ENCODE measurements around the gene CFL2. TPM values are rescaled to one million over a fixed set of nuclear protein-coding genes. Genes with fewer than 3 reads are reported as not detected.

The CFL2 gene
- total and polyA plus RNA-seq, 3 donors from 2014 or later = 66.8 to 92.4 (median 67.7) TPM

- DNase-seq = no peak
Measured at GRCh38 chr14:34733245-34733644, 18.9 kb upstream of the CFL2 start.

DNA sequence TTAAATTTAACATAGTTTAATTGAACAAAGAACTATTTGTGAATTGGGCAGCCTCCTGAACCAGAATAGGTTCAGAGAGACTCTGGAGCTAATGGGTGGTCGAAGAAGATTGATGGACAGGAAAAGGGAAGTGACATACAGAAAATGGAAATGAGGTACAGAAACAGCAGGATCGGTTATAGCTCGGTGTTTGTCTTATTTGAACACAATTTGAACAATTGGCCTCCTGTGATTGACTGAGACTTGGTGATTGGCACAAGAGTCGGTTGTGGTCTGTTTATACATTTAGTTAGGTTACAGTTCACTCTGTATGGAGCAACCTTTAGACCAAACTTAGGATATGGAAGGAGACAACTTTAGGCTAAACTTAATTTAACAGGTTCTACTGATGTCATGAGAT is 18.4 kb upstream of the CFL2 start:
- H3K4me1 ChIP-seq = no peaks in the 10 kb centered on the region
- no peak overlapping the region for H3K4me3 ChIP-seq
- TF ChIP-seq POLR2A (IDR thresholded peaks at IDR 0.05) = no peak
- TF ChIP-seq, protein P1, sequence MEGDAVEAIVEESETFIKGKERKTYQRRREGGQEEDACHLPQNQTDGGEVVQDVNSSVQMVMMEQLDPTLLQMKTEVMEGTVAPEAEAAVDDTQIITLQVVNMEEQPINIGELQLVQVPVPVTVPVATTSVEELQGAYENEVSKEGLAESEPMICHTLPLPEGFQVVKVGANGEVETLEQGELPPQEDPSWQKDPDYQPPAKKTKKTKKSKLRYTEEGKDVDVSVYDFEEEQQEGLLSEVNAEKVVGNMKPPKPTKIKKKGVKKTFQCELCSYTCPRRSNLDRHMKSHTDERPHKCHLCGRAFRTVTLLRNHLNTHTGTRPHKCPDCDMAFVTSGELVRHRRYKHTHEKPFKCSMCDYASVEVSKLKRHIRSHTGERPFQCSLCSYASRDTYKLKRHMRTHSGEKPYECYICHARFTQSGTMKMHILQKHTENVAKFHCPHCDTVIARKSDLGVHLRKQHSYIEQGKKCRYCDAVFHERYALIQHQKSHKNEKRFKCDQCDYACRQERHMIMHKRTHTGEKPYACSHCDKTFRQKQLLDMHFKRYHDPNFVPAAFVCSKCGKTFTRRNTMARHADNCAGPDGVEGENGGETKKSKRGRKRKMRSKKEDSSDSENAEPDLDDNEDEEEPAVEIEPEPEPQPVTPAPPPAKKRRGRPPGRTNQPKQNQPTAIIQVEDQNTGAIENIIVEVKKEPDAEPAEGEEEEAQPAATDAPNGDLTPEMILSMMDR (IDR thresholded peaks at IDR 0.05) = no peak
- no peak for DNase-seq
- H3K9me3 ChIP-seq = no peaks in the 10 kb centered on the region
- H3K36me3 ChIP-seq (ENCODE audit: low read depth, missing control alignments) = no peaks in the 10 kb centered on the region
- intact Hi-C loops (cut with DNase I; ENCODE audit: low total_unique reads) = no loop called here
- H3K27ac ChIP-seq = no peak overlapping the region
- 76 to 83% methylated on average over 4 of the region's 4 CpGs for WGBS, 2 donors
- H3K27me3 ChIP-seq = no peaks in the 10 kb centered on the region

More at GRCh38 chr14:34733245-34733644, 18.9 kb upstream of the CFL2 start:
- TF ChIP-seq, protein P1 (IDR thresholded peaks at IDR 0.05) = no peak
- no peak for TF ChIP-seq POLR2A (IDR thresholded peaks at IDR 0.05)
- Histone ChIP-seq H3K4me1 (no peaks in the 10 kb centered on the region), H3K27me3 (no peaks in the 10 kb centered on the region), H3K4me3 (no peak overlapping the region), H3K9me3 (no peaks in the 10 kb centered on the region), H3K36me3 (ENCODE audit: low read depth, missing control alignments) (no peaks in the 10 kb centered on the region), H3K27ac (no peak overlapping the region)
- 61 to 67% methylated on average over 3 of the region's 3 CpGs for WGBS, 2 donors
- intact Hi-C loops (cut with DNase I; ENCODE audit: low total_unique reads) = no loop called here

DNA sequence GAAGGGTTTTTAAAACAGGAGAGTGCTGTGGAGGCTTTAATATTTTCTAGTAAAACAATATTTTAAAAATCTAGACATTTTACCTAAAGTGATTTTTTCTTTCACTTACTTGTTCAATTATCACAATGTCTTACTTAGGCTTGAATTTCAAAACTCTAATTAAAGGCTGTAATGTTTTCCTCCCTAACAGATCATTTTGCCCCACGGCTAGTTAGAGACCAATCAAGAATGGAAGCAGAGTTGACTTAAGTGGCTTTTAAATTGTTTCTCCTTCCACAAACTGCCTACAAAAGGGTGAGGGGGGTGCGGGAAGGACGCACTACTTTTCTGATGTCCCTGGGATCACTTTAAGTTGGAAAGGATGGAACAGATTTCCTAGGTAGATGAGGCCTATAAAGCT is 9.5 kb upstream of the CFL2 start:
- Histone ChIP-seq H3K27me3 (no peaks in the 10 kb centered on the region), H3K36me3 (ENCODE audit: low read depth, missing control alignments) (no peaks in the 10 kb centered on the region), H3K4me1 (no peaks in the 10 kb centered on the region), H3K27ac (no peak overlapping the region), H3K4me3 (no peak overlapping the region), H3K9me3 (no peaks in the 10 kb centered on the region)
- 84 to 88% methylated on average over 3 of the region's 3 CpGs for WGBS, 2 donors
- intact Hi-C loops (cut with DNase I; ENCODE audit: low total_unique reads) = no loop called here
- TF ChIP-seq, protein P1 (IDR thresholded peaks at IDR 0.05) = no peak
- no peak for TF ChIP-seq POLR2A (IDR thresholded peaks at IDR 0.05)
- no peak for DNase-seq

GRCh38 chr14:34722723-34723545 is 8.5 kb upstream of the CFL2 start:
- intact Hi-C loops (cut with DNase I; ENCODE audit: low total_unique reads) = no loop called here

More at GRCh38 chr14:34722723-34723545, 8.5 kb upstream of the CFL2 start:
- no peaks in the 10 kb centered on the region for H3K4me1 ChIP-seq
- H3K9me3 ChIP-seq = no peaks in the 10 kb centered on the region
- DNase-seq = peak; percentile 54
- no peak for TF ChIP-seq POLR2A (IDR thresholded peaks at IDR 0.05)
- TF ChIP-seq, protein P1 (IDR thresholded peaks at IDR 0.05) = peak; percentile 46 to 82 (median 81)
- no peak overlapping the region for H3K27ac ChIP-seq
- no peaks in the 10 kb centered on the region for H3K27me3 ChIP-seq
- no peak overlapping the region for H3K4me3 ChIP-seq
- no peaks in the 10 kb centered on the region for H3K36me3 ChIP-seq (ENCODE audit: low read depth, missing control alignments)
- WGBS, 2 donors = 26 to 34% methylated on average over 10 of the region's 10 CpGs

Data from testis (tissue), 3 donors.